Keratinocyte (primary cell): ENCODE measurements around the gene RIT1. TPM values are rescaled to one million over a fixed set of nuclear protein-coding genes. Genes with fewer than 3 reads are reported as not detected.
A peak's percentile ranks its signal among the peaks of the same experiment; 100 is the strongest.

Experiments used
- DNase-seq: peaks from one replicate; pipeline ENCODE4 v3.0.0-alpha.2; 2011; ENCODE audit warnings: low read depth, missing footprints, low spot score
- FAIRE-seq: peaks from 2 replicates; lab custom pipeline; 2011; peaks lifted over from hg19 to GRCh38; lab: Jason Lieb, UNC
- H2AFZ ChIP-seq: 2 replicates; pipeline ENCODE4 v1.6.0; 2012; ENCODE audit warnings: low read length, control low read depth, inconsistent platforms; ENCODE audit not compliant: control insufficient read depth
- H3K27ac ChIP-seq: 2 replicates; pipeline ENCODE4 v1.5.1; 2011; ENCODE audit warnings: low read length; ENCODE audit not compliant: control insufficient read depth, insufficient read depth
- H3K27me3 ChIP-seq: 3 replicates; pipeline ENCODE4 v1.6.0; 2011; ENCODE audit warnings: low read length; ENCODE audit not compliant: control insufficient read depth, insufficient read depth; ENCODE audit errors: extremely low read depth
- H3K36me3 ChIP-seq, 2 experiments: 2 replicates in 1 of 2; 3 replicates in 1 of 2; pipeline ENCODE4 v1.5.1; 2011; ENCODE audit warnings: low read length in 2 of 2, mild to moderate bottlenecking in 1 of 2; ENCODE audit not compliant: control insufficient read depth in 2 of 2, insufficient read depth in 2 of 2; ENCODE audit errors: extremely low read depth in 1 of 2
- H3K4me1 ChIP-seq: 3 replicates; pipeline ENCODE4 v1.5.1; 2011; ENCODE audit warnings: low read length; ENCODE audit not compliant: control insufficient read depth, insufficient read depth; ENCODE audit errors: extremely low read depth
- H3K4me2 ChIP-seq: 3 replicates; pipeline ENCODE4 v1.6.0; 2011; ENCODE audit warnings: low read depth, low read length; ENCODE audit not compliant: control insufficient read depth, insufficient read depth; ENCODE audit errors: extremely low read depth
- H3K4me3 ChIP-seq, 3 experiments: fragments of 200-600 bp in 1 of 3; sonication (generic) in 1 of 3; 2 replicates in 2 of 3; 3 replicates in 1 of 3; pipeline ENCODE4 v1.5.1; 2011 to 2016; ENCODE audit warnings: low read length in 3 of 3, mild to moderate bottlenecking in 3 of 3, control low read depth in 2 of 3, inconsistent platforms in 1 of 3, low read depth in 1 of 3, mixed read lengths in 1 of 3, mixed run types in 1 of 3, moderate library complexity in 1 of 3; ENCODE audit not compliant: control insufficient read depth in 2 of 3, insufficient read depth in 2 of 3; ENCODE audit errors: extremely low read depth in 1 of 3
- H3K79me2 ChIP-seq: 2 replicates; pipeline ENCODE4 v1.6.0; 2012; ENCODE audit warnings: low read length; ENCODE audit not compliant: control insufficient read depth, insufficient read depth
- H3K9ac ChIP-seq: 3 replicates; pipeline ENCODE4 v1.6.0; 2011; ENCODE audit warnings: low read length; ENCODE audit not compliant: control insufficient read depth, insufficient read depth; ENCODE audit errors: extremely low read depth
- H3K9me1 ChIP-seq: 3 replicates; pipeline ENCODE4 v1.6.0; 2011; ENCODE audit warnings: low read length; ENCODE audit not compliant: control insufficient read depth, insufficient read depth; ENCODE audit errors: extremely low read depth
- H3K9me3 ChIP-seq: 2 replicates; pipeline ENCODE4 v1.5.1; 2012; ENCODE audit warnings: low read depth, low read length; ENCODE audit not compliant: control insufficient read depth
- H4K20me1 ChIP-seq: 3 replicates; pipeline ENCODE4 v1.6.0; 2011; ENCODE audit warnings: low read length; ENCODE audit not compliant: control insufficient read depth, insufficient read depth; ENCODE audit errors: extremely low read depth
- CTCF ChIP-seq, 3 experiments: IDR thresholded peaks in 1 of 3; conservative IDR thresholded peaks in 1 of 3; optimal IDR thresholded peaks in 1 of 3; 2 replicates in 2 of 3; 3 replicates in 1 of 3; pipeline versions ENCODE3 to v1.5.1; 2011; ENCODE audit warnings: low read length in 3 of 3, mild to moderate bottlenecking in 3 of 3, moderate library complexity in 2 of 3, control low read depth in 1 of 3, inconsistent platforms in 1 of 3; ENCODE audit not compliant: insufficient read depth in 2 of 3; ENCODE audit errors: extremely low read depth in 1 of 3
- EZH2 ChIP-seq: IDR thresholded peaks from one replicate; pipeline ENCODE4 v1.6.1; 2012; ENCODE audit warnings: inconsistent platforms, mild to moderate bottlenecking, low read length, moderate library complexity
- dilution Hi-C: fragments of 300-500 bp; cut with MboI; formaldehyde crosslinking; loops from one replicate; pipeline ENCODE4 v1.7.0; 2020; ENCODE audit warnings: low sequenced_read_pairs; ENCODE audit not compliant: extremely low pct_ligation_motif_present
- polyA plus RNA-seq, 5 experiments: library from polyadenylated mRNA; depleted of rRNA in 3 of 5; stranded (reverse) in 3 of 5; stranded (forward) in 1 of 5; unstranded in 1 of 5; fragments of >200 nt; gene quantifications; 1 replicate in 1 of 5; 2 replicates in 3 of 5; 3 replicates in 1 of 5; pipeline versions ENCODE4 v1.2.1 to v1.2.3, GENCODE V29; 2011 to 2012; ENCODE audit warnings: missing spikeins in 2 of 5, low read depth in 1 of 5, low replicate concordance in 1 of 5

The RIT1 gene
- polyA plus RNA-seq, 1 donor (not counting 4 experiments of a cell fraction or from before 2014, with no cell fraction given) = 33.5 TPM

GRCh38 chr1:155942578-155943141 lies 31.5 kb upstream of the RIT1 start:
- DNase-seq (no peak), FAIRE-seq (no peak)
- no peaks in the 10 kb centered on the region for H4K20me1 ChIP-seq
- TF ChIP-seq EZH2 (no peak), CTCF (optimal IDR thresholded peaks at IDR 0.05 in 1 of 3, IDR thresholded peaks at IDR 0.05 in 1 of 3, conservative IDR thresholded peaks at IDR 0.05 in 1 of 3; ENCODE audit: extremely low read depth in 1 of 3, insufficient read depth in 2 of 3, low read length in 3 of 3) (no peak)
- dilution Hi-C loops = no loop called here
- no peak overlapping the region for H3K9ac ChIP-seq
- no peak overlapping the region for H3K4me2 ChIP-seq
- no peak overlapping the region for H2AFZ ChIP-seq
- no peaks in the 10 kb centered on the region for H3K79me2 ChIP-seq
- H3K4me1 ChIP-seq = peaks cover 36% of the 10 kb centered on the region
- H3K27ac ChIP-seq = no peak overlapping the region
- H3K9me3 ChIP-seq = no peaks in the 10 kb centered on the region
- no peaks in the 10 kb centered on the region for H3K9me1 ChIP-seq
- H3K36me3 ChIP-seq = peaks cover 8 to 14% of the 10 kb centered on the region in 2 experiments
- H3K27me3 ChIP-seq = no peaks in the 10 kb centered on the region
- H3K4me3 ChIP-seq = no peak overlapping the region

GRCh38 chr1:155941845-155942531 lies 30.8 kb upstream of the RIT1 start:
- H3K4me2 ChIP-seq = peak overlapping the region; percentile 36
- H3K4me3 ChIP-seq = no peak overlapping the region
- H3K4me1 ChIP-seq = peaks cover 36% of the 10 kb centered on the region
- H3K36me3 ChIP-seq = peaks cover 4 to 8% of the 10 kb centered on the region in 2 experiments
- H3K27me3 ChIP-seq = no peaks in the 10 kb centered on the region
- no peak overlapping the region for H3K27ac ChIP-seq
- dilution Hi-C loops = no loop called here
- no peaks in the 10 kb centered on the region for H4K20me1 ChIP-seq
- DNase-seq = no peak
- H3K79me2 ChIP-seq = no peaks in the 10 kb centered on the region
- H3K9me3 ChIP-seq = no peaks in the 10 kb centered on the region
- no peak overlapping the region for H3K9ac ChIP-seq
- FAIRE-seq = no peak
- TF ChIP-seq CTCF (optimal IDR thresholded peaks at IDR 0.05 in 1 of 3, IDR thresholded peaks at IDR 0.05 in 1 of 3, conservative IDR thresholded peaks at IDR 0.05 in 1 of 3; ENCODE audit: extremely low read depth in 1 of 3, insufficient read depth in 2 of 3, low read length in 3 of 3) (no peak), EZH2 (no peak)
- no peaks in the 10 kb centered on the region for H3K9me1 ChIP-seq
- no peak overlapping the region for H2AFZ ChIP-seq
